NCI-H345 treated with DMSO at 0.1 percent for 48 hours (cell line): Measurements from ENCODE around the gene SPDYE16.
"Not testable (repeated sequence)": the region's sequence is repeated elsewhere in the genome, so short reads cannot be mapped to it uniquely, and the experiment has no call there.

ENCODE experiments used
- DNase-seq: peaks from one replicate; lab custom pipeline; 2025; ENCODE audit not compliant: unreplicated experiment; lab: John Stamatoyannopoulos, UW

SPDYE16 gene, protein sequence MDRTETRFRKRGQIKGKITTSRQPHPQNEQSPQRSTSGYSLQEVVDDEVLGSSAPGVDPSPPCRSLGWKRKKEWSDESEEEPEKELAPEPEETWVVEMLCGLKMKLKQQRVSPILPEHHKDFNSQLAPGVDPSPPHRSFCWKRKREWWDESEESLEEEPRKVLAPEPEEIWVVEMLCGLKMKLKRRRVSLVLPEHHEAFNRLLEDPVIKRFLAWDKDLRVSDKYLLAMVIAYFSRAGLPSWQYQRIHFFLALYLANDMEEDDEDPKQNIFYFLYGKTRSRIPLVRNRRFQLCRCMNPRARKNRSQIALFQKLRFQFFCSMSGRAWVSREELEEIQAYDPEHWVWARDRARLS

DNA sequence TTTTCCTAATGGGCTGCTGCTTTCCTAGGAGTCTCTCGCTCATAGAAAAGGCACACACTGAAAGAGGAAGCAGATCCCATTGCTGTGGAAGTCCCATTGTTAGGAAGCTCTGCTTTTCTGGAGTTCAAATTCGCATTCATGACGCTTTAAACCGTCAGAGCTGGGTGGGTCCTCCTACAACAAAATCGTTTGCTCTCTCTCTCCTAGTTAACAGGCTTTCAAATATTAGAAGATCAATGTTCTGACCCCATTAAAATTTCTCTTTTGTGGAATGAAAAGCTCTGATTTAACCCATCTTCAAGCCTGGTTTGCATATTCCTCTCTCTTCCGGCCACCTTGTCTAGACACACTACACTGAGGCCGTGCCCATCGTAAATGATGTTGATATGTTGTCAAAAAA lies at the start of gene SPDYE16:
Gene SPDYE16 (minus strand): TSS at position 101 of the 400 bp plus-strand sequence. CDS start 1,838 bp downstream, outside the sequence.
- DNase-seq, result not testable (repeated sequence)

DNA sequence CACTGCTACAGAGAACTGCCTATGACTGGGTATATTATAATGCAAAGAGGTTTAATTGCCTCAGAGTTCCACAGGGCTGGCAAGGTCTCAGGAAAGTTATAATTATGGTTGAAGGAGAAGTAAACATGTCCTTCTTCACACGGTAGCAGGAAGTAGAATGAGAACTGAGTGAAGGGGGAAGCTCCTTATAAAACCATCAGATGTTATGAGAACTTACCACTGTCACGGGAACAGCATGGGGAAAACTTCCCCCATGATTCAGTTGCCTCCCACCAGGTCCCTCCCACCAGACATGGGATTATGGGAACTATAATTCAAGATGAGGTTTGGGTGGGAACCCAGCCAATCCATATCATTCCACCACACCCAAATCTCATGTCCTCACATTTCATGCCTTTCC lies 49.6 kb upstream of the SPDYE16 start:
- not testable (repeated sequence) for DNase-seq

DNA sequence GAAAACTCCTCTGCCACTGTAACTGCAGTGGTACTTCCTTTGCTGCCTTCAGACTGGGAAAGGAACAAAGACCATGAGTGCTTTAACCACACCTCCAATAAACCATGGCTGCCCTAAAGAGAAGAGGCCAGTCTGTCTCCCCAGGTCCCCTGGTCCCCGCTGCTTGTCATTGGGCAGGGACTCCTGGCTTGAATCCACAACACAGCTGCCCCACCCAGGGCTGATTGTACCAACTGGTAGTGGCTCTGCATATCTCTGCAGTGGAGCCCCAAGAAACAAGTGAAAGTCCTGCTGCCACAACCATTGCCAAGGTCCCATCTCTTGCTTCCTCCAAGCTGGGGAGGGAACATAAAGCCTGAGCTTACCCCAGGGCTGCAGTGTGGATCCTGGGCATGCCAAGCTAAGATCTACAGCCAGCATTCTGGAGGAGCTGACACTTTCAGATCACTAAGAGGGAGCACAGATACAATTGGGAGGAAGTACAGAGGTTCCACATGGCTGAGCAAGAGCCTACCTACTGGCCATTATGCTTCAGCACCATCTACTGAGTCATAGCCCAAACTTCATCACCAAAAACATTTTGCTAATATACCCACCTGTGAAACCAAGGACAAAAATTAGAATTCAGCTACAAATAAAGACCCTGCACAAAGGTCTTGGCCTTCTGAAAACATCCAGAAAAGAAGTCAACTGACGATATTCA lies 48.7 kb upstream of the SPDYE16 start:
- DNase-seq, result not testable (repeated sequence)

DNA sequence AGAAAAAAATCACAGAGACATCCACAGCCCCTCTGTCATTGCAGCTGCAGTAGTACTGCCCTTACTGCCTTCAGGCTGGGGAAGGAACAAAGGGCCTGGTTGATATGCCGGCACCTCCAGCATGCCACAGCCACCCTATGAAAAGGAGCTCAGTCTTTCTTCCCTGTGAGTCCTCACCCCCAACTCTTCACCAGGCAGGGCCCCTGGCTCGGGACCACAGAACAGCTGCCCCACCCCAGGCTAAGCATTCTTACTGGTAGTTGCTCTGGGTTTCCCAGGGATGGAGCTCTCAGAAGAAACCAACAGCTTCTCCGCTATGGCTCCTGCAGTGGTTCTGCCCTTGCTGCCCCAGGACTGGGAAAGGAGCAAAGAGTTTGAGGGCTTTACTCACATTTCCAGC lies 47.9 kb upstream of the SPDYE16 start:
- DNase-seq, result not testable (repeated sequence)

DNA sequence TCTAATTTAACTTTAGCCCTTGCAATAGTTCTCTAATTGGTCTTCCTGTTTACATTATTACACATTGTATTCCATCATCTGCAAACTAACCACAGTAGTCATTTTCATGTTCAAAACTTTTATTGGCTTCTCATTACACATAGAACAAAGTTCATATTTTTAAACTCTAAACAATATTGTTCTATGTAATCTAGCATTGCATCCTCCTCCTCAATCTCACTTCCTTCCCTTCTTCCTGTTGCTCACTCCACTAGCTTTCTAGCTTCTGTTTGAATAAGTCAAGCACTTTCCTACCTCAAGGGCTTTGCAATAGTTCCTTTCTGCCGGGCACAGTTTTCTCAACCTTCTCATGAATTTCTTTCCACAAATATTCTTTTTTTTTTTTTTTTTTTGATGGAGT lies 45.5 kb upstream of the SPDYE16 start:
- not testable (repeated sequence) for DNase-seq

DNA sequence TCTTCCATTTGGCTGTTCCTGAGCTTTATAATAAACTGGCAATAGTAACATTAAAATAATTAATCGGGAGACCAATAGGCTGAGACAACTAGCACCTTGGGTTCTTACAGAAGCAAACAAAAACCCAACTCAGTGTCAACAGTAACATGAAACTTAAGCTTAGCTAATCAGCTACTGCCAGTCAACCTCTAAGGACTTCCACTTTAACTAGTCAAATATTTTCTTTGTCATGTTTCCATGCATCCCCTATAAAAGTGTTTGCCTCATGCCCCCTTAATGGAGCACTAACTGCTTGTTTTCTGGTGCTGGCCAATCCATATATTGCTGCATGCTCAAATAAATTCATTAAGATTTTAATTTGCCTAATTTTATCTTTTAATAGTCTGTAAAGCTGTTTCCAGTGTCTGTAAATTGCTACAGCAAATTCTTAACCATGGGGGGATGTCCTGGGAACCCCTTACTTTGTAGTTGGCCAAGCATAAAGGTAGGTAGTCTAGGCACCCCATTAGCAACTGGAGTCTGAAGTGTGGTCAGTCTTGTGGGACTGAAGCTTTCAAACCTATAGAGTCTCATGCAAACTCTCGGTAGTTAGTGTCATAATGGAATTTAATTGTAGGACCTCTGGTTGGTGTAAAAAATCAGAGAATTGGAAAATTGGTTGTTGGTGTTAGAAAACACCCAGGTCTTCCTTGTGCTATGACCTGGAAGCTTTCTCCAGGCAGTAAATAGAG lies 43.7 kb upstream of the SPDYE16 start:
- DNase-seq, result not testable (repeated sequence)

DNA sequence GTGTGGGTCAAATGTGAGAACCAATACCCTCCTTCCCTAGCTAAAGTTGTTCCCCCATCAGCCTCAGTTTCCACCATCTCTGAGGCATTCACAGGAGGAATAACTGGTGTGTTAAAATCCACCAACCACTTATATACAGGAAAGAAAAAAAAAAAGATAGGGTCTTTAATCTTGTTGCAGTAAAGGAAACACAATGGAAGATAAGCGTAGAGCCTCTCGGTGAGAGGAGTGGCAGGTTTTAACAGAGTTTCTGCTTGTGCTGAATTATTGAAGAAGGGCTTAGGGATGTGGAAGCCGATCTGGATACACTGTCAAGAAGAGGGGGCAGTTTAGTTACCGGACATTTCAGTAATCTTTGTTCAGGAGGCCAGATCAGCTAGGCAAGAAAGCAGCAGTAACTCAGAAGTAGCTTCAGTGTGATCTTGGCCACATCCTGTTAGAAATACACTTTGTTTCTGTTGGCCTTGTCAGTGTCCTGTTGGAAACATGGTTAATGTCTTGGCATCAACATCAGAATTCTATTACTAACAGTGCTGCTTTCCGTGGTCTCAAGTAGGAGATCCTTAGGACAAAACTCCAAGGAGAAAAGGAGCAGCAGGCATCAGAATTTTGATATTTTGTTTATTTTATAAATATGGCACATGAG lies 40.7 kb upstream of the SPDYE16 start:
- not testable (repeated sequence) for DNase-seq

DNA sequence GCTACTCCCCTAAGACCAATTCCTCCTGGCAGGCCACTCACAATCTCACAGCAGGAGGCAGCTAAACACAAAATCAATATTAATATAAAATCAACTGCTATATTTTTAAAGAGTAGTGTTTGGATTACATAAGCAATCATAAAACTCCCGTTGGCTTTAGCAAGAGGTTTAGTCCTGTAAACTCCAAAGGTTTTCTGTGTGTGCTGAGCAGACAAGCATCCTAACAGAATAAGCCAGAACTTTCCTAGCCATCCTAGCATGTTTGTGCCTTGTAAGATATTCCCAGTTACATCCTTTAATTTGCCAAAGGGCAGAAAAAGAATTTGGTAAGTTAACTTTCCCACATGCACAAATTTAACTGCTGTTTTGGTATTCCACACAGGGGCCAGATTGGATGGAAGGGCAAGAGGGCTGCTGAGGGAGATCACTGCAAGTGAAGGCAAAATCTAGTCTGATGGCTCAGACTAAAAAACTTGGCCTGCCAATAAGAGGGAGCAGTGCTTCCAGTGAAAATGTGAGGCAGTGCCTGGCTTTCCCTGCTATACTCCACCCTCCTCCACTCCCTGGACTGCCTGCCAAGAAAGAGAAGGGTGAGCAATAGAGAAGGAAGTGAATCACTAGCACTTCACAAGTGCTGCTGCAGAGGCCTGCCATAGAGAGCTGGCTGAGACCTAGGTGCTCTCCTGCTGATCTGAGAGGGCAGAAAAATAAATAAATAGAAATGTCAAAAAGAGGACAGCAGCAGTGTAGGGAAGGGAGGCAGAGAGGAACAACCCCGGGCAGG lies 39.9 kb upstream of the SPDYE16 start:
- not testable (repeated sequence) for DNase-seq

DNA sequence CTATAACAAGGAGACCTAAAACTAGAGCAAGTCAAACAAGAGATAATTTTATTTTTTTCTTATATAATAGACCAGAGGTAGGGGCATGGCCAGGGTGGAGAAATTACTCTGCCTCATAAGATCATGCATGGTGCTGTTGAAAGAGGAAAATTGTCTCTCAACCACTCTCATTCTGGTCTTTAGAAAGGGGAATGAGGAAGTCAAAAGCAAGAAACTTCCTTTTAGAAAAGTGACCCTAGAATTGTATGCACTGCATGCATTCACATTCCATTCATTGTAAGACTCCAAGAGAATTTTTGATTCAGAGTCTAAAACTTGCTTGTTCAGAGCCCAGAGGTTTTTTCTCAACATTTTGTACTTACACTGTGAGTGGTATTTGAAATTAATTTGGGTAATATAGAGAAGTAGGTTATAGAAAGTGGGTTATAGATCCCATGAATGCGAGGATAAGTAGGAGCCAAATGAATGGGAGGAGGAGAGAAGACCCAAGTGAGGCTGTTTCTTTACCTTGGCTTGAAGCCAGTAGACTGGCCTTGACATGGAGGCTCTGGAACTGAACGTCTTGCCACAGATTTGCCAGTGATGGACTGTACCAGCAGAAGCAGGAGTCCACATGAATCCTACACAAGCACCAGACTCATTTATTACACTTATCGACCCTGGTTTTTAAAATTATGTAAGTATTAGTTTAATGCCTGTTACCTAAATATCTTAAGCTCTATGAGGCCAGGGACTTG lies 33.0 kb upstream of the SPDYE16 start:
- DNase-seq, result not testable (repeated sequence)

DNA sequence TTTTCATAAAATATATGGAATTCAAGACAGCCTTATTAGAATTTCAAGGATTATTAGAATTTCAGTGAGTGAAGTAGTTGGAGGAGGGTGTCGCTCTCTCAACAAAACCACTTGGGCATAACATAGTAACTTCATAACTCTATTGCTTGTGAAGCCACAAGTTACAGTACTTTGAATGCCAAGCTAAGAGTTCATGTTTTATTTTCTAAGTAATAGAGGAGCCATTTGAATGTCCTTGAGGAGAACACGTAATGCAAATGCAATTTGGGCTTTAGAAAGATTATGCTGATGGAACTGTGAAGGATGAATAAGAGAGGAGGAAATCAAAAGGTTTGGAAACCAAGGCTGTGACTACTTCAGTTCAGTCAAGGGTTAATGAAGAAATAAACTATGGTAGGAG lies 32.3 kb upstream of the SPDYE16 start:
- not testable (repeated sequence) for DNase-seq

DNA sequence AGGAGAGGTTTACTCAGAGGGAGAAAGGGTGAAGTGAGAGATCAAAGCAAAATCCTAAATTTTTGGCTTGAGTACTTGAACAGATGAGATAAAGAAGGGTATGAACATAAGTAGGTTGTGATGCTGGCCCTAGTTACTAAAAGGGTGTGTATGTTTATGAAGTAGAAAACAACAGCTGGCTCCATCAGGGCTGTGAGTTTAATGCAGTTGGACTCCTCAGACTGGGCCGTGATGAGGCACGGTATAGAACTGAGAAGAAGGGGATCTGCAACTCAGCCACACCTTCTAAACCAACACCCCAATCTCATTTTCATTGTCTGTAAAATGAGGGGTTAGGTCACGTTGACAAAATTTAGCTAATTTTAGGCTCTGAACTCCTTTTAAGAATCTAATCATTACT lies 29.2 kb upstream of the SPDYE16 start:
- not testable (repeated sequence) for DNase-seq

DNA sequence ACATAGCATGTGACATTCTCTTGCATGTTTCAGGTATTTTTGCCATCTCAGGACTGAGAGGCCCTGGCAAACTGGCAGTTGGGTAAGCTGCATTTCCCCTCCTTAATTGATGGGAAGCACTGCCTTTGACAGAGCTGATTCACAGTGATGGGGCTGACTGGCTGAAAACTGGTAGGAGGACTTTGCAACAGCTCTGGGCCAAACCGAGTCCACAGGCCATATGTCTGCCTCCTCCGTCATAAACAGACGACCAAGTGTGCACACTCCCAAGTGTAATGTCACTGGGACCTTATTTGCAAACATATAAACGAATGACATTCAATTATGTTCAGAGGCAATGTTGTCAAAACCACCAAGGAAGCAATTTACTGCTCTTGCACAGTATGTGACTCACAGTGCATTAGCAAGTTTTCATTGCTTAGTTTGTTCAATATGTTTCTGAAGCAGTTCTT lies 27.3 kb upstream of the SPDYE16 start:
- not testable (repeated sequence) for DNase-seq

DNA sequence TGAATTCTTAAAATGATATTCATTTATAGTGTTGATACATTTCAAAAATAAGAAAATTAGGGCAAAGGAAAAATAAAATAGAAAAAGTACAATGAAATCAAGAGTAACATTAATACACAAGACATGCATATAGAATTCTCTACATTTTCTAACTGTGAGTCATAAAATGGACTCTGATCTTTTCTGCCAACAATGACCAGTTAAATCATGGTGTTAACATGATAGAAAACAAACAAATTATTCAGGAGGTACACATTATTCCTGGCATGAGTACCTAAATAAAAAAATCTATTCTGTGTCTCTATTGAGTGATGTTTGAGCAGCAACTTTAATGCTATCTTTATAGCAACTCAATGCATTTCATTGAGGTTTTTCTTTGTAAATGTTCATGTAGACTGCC lies 25.6 kb upstream of the SPDYE16 start:
- DNase-seq, result not testable (repeated sequence)

DNA sequence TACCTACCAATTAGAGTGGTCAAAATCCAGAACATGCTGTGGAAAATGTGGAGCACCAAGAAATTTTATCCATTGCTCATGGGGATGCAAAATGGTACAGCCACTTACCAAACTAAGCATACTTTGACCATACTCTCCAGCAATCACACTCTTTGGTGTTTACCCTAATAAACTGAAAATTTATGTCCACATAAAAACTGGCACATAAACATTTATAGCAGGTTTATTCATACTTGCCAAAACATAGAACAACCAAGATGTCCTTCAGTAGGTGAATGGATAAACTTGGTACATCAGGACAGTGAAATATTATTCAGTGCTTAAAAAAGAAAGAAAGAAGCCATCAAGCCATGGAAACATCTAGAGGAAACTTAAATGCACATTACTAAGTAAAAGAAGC lies 24.7 kb upstream of the SPDYE16 start:
- not testable (repeated sequence) for DNase-seq

DNA sequence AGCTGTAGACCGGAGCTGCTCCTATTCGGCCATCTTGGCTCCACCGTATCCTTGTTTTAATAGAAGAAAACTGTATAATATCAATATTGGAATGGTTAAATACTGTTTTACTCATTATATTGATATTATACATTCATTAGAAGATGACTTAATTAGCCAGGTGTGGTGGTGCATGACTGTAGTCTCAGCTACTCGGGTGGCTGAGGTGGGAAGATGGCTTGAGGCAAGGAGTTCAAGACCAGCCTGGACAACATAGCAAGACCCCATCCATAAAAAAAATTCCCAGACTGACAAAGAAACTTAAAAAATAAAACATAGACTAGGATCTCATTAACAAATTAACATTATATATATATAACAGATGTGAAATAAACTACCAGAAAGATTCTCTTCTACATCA lies 24.2 kb upstream of the SPDYE16 start:
- DNase-seq, result not testable (repeated sequence)

DNA sequence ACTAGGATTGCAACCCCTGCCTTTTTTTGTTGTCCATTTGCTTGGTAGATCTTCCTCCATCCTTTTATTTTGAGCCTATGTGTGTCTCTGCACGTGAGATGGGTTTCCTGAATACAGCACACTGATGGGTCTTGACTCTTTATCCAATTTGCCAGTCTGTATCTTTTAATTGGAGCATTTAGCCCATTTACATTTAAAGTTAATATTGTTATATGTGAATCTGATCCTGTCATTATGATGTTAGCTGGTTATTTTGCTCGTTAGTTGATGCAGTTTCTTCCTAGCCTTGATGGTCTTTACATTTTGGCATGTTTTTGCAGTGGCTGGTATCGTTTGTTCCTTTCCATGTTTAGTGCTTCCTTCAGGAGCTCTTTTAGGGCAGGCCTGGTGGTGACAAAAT lies 21.9 kb upstream of the SPDYE16 start:
- not testable (repeated sequence) for DNase-seq

DNA sequence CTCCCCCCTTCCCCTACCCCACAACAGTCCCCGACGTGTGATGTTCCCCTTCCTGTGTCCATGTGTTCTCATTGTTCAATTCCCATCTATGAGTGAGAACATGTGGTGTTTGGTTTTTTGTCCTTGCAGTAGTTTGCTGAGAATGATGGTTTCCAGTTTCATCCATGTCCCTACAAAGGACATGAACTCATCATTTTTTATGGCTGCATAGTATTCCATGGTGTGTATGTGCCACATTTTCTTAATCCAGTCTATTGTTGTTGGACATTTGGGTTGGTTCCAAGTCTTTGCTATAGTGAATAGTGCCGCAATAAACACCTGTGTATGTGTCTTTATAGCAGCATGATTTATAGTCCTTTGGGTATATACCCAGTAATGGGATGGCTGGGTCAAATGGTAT lies 18.2 kb upstream of the SPDYE16 start:
- not testable (repeated sequence) for DNase-seq

DNA sequence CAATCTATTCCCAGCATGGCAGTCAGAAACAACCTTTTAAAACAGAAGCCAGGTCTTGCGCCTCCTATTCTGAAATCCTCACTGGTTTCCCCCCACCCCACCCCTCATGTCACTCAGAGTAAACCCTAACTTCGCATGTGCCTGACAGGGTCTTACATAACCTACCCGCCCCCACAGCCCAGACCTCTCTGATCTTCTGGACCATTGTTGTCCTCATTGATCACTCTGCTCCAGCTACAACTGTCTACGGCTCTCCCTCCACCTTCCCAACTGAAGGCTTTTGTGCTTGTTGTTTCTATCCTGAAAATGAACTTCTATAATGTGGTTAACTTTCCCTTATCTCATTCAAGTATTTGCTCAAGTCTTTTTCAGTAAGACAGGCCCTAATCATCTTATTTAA lies 17.1 kb upstream of the SPDYE16 start:
- not testable (repeated sequence) for DNase-seq

DNA sequence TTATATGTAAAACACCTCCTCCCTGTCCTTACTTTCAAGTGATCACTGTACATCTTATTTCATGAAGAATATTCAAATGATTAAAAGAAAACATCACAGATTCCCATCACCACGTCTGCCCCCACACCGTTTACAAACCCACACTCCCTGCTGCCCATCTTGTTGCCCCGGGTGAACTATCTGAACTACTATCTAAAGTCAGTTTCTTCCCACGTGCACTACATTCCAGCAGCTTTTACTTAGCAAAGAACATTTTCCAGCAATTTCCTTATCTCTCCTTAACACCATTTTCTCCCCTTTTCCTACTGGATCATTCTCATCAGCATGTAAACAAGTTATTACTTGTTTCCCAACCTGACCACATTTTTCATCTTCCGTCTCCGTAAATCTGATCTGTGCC lies 16.6 kb upstream of the SPDYE16 start:
- not testable (repeated sequence) for DNase-seq
